K562 (cell line): ENCODE results near the gene CPSF4. TPM values are rescaled to one million over a fixed set of nuclear protein-coding genes. Genes with fewer than 3 reads are reported as not detected.

Experiments
- EHMT2 ChIP-seq: fragments of 450-650 bp; IDR thresholded peaks from 2 replicates; pipeline ENCODE4 v1.6.1; 2018; ENCODE audit warnings: antibody characterized with exemption
- FOXM1 ChIP-seq, 2 experiments: fragments of 450-650 bp in 1 of 2; sonication (generic) in 1 of 2; formaldehyde crosslinking in 1 of 2; IDR thresholded peaks; 2 replicates each; pipeline versions ENCODE4 v1.6.1 to v1.9.0; 2017 to 2022; ENCODE audit warnings: low read depth in 2 of 2, mild to moderate bottlenecking in 2 of 2, missing genetic modification reagents in 1 of 2, moderate library complexity in 1 of 2
- NR2C1 ChIP-seq, 2 experiments: fragments of 450-650 bp; IDR thresholded peaks; 2 replicates each; pipeline ENCODE4 v1.6.1; 2017; ENCODE audit warnings: mild to moderate bottlenecking in 2 of 2, antibody characterized with exemption in 1 of 2, inconsistent platforms in 1 of 2, missing compliant biosample characterization in 1 of 2, missing genetic modification characterization in 1 of 2
- PML ChIP-seq: IDR thresholded peaks from 2 replicates; pipeline ENCODE4 v1.6.1; 2012; ENCODE audit warnings: low read length, inconsistent platforms
- SMARCA4 ChIP-seq: fragments of 450-650 bp; IDR thresholded peaks from 2 replicates; pipeline ENCODE4 v1.6.1; 2016
- SMARCA5 ChIP-seq: fragments of 450-650 bp; IDR thresholded peaks from 2 replicates; pipeline ENCODE4 v1.6.1; 2016
- SRF ChIP-seq, 2 experiments: fragments of 250-450, 450-650 bp in 1 of 2; sonication (Bioruptor Pico) in 1 of 2; sonication (generic) in 1 of 2; formaldehyde crosslinking; IDR thresholded peaks; 2 replicates each; pipeline versions ENCODE4 v1.5.0 to v1.5.1; 2020 to 2022; ENCODE audit warnings: mild to moderate bottlenecking in 1 of 2, missing genetic modification reagents in 1 of 2
- ZBTB1 ChIP-seq: sonication (generic); formaldehyde crosslinking; IDR thresholded peaks from 2 replicates; pipeline ENCODE4 v1.8.1; 2023; ENCODE audit warnings: missing genetic modification reagents, low read depth, mild to moderate bottlenecking, borderline replicate concordance
- ZFP36 ChIP-seq: fragments of 150-350 bp; IDR thresholded peaks from 2 replicates; pipeline ENCODE4 v1.6.1; 2018; ENCODE audit warnings: low read length, low read depth; ENCODE audit not compliant: partially characterized antibody
- ZNF408 ChIP-seq: fragments of 250-450 bp; sonication (Bioruptor Pico); IDR thresholded peaks from 2 replicates; pipeline ENCODE4 v1.4.0; 2020; ENCODE audit warnings: low read depth, mild to moderate bottlenecking, moderate library complexity
- polyA plus RNA-seq, 8 experiments: library from polyadenylated mRNA; depleted of rRNA in 4 of 8; stranded (reverse) in 5 of 8; unstranded in 3 of 8; fragments of >200 nt; fragmentation: Nextera tagmentation in 2 of 8; fragmentation: Illumina TruSeq in 1 of 8; extraction: Ambion mirVana in 2 of 8; extraction: Trizol in 1 of 8; gene quantifications; 2 replicates each; pipeline versions ENCODE4 v1.2.1 to v1.2.3, GENCODE V29; 2011 to 2014; ENCODE audit warnings: inconsistent platforms in 1 of 8, missing spikeins in 1 of 8
- total RNA-seq, 7 experiments: library from RNA; depleted of rRNA in 6 of 7; stranded (reverse); fragments of >200 nt in 6 of 7; fragmentation: Illumina TruSeq in 2 of 7; extraction: Trizol in 2 of 7; gene quantifications; 2 replicates each; pipeline versions ENCODE4 v1.2.1 to v1.2.3, GENCODE V29; 2011 to 2021; ENCODE audit warnings: low replicate concordance in 1 of 7
- TF ChIP-seq, protein P1 (sequence below): fragments of 450-650 bp; formaldehyde crosslinking; IDR thresholded peaks from 2 replicates; pipeline ENCODE4 v1.4.0; 2020; ENCODE audit warnings: mild to moderate bottlenecking, mixed read lengths
- TF ChIP-seq, protein P2 (sequence below): fragments of 450-650 bp; IDR thresholded peaks from 2 replicates; pipeline ENCODE4 v1.6.1; 2016; ENCODE audit warnings: mild to moderate bottlenecking, moderate library complexity
- TF ChIP-seq, protein P3 (sequence below): sonication (generic); formaldehyde crosslinking; IDR thresholded peaks from 2 replicates; pipeline ENCODE4 v1.8.0; 2022; ENCODE audit warnings: mild to moderate bottlenecking, missing genetic modification reagents, borderline replicate concordance

CPSF4 gene
- total and polyA plus RNA-seq, 9 of the 15 experiments (the other 6 are each of a cell fraction or from before 2014, with no cell fraction given) = 16.9 to 118 (median 71.7) TPM

GRCh38 chr7:99500637-99501009 is 61.9 kb downstream of the CPSF4 start (continued):
- TF ChIP-seq, protein P1, sequence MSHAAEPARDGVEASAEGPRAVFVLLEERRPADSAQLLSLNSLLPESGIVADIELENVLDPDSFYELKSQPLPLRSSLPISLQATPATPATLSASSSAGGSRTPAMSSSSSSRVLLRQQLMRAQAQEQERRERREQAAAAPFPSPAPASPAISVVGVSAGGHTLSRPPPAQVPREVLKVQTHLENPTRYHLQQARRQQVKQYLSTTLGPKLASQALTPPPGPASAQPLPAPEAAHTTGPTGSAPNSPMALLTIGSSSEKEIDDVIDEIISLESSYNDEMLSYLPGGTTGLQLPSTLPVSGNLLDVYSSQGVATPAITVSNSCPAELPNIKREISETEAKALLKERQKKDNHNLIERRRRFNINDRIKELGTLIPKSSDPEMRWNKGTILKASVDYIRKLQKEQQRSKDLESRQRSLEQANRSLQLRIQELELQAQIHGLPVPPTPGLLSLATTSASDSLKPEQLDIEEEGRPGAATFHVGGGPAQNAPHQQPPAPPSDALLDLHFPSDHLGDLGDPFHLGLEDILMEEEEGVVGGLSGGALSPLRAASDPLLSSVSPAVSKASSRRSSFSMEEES = peak; percentile 10; the same call in 1 of the 2 replicates
- TF ChIP-seq ZFP36 (no peak), FOXM1 (IDR thresholded peaks at IDR 0.05; ENCODE audit: low read depth) (no peak), FOXM1 (CRISPR knock-in tag; IDR thresholded peaks at IDR 0.05; ENCODE audit: low read depth) (no peak), PML (no peak), SMARCA4 (no peak), NR2C1 (IDR thresholded peaks at IDR 0.05) (no peak), NR2C1 (tag; IDR thresholded peaks at IDR 0.05) (no peak), ZNF408 (CRISPR knock-in tag) (no peak), SRF (CRISPR knock-in tag; IDR thresholded peaks at IDR 0.05) (no peak), ZBTB1 (0 out of 2 replicates have a peak, but pooled peaks have one; percentile 2), SMARCA5 (0 out of 2 replicates have a peak, but pooled peaks have one; percentile 27), EHMT2 (no peak)
- TF ChIP-seq, protein P2, sequence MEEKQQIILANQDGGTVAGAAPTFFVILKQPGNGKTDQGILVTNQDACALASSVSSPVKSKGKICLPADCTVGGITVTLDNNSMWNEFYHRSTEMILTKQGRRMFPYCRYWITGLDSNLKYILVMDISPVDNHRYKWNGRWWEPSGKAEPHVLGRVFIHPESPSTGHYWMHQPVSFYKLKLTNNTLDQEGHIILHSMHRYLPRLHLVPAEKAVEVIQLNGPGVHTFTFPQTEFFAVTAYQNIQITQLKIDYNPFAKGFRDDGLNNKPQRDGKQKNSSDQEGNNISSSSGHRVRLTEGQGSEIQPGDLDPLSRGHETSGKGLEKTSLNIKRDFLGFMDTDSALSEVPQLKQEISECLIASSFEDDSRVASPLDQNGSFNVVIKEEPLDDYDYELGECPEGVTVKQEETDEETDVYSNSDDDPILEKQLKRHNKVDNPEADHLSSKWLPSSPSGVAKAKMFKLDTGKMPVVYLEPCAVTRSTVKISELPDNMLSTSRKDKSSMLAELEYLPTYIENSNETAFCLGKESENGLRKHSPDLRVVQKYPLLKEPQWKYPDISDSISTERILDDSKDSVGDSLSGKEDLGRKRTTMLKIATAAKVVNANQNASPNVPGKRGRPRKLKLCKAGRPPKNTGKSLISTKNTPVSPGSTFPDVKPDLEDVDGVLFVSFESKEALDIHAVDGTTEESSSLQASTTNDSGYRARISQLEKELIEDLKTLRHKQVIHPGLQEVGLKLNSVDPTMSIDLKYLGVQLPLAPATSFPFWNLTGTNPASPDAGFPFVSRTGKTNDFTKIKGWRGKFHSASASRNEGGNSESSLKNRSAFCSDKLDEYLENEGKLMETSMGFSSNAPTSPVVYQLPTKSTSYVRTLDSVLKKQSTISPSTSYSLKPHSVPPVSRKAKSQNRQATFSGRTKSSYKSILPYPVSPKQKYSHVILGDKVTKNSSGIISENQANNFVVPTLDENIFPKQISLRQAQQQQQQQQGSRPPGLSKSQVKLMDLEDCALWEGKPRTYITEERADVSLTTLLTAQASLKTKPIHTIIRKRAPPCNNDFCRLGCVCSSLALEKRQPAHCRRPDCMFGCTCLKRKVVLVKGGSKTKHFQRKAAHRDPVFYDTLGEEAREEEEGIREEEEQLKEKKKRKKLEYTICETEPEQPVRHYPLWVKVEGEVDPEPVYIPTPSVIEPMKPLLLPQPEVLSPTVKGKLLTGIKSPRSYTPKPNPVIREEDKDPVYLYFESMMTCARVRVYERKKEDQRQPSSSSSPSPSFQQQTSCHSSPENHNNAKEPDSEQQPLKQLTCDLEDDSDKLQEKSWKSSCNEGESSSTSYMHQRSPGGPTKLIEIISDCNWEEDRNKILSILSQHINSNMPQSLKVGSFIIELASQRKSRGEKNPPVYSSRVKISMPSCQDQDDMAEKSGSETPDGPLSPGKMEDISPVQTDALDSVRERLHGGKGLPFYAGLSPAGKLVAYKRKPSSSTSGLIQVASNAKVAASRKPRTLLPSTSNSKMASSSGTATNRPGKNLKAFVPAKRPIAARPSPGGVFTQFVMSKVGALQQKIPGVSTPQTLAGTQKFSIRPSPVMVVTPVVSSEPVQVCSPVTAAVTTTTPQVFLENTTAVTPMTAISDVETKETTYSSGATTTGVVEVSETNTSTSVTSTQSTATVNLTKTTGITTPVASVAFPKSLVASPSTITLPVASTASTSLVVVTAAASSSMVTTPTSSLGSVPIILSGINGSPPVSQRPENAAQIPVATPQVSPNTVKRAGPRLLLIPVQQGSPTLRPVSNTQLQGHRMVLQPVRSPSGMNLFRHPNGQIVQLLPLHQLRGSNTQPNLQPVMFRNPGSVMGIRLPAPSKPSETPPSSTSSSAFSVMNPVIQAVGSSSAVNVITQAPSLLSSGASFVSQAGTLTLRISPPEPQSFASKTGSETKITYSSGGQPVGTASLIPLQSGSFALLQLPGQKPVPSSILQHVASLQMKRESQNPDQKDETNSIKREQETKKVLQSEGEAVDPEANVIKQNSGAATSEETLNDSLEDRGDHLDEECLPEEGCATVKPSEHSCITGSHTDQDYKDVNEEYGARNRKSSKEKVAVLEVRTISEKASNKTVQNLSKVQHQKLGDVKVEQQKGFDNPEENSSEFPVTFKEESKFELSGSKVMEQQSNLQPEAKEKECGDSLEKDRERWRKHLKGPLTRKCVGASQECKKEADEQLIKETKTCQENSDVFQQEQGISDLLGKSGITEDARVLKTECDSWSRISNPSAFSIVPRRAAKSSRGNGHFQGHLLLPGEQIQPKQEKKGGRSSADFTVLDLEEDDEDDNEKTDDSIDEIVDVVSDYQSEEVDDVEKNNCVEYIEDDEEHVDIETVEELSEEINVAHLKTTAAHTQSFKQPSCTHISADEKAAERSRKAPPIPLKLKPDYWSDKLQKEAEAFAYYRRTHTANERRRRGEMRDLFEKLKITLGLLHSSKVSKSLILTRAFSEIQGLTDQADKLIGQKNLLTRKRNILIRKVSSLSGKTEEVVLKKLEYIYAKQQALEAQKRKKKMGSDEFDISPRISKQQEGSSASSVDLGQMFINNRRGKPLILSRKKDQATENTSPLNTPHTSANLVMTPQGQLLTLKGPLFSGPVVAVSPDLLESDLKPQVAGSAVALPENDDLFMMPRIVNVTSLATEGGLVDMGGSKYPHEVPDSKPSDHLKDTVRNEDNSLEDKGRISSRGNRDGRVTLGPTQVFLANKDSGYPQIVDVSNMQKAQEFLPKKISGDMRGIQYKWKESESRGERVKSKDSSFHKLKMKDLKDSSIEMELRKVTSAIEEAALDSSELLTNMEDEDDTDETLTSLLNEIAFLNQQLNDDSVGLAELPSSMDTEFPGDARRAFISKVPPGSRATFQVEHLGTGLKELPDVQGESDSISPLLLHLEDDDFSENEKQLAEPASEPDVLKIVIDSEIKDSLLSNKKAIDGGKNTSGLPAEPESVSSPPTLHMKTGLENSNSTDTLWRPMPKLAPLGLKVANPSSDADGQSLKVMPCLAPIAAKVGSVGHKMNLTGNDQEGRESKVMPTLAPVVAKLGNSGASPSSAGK = no peak
- TF ChIP-seq, protein P3, sequence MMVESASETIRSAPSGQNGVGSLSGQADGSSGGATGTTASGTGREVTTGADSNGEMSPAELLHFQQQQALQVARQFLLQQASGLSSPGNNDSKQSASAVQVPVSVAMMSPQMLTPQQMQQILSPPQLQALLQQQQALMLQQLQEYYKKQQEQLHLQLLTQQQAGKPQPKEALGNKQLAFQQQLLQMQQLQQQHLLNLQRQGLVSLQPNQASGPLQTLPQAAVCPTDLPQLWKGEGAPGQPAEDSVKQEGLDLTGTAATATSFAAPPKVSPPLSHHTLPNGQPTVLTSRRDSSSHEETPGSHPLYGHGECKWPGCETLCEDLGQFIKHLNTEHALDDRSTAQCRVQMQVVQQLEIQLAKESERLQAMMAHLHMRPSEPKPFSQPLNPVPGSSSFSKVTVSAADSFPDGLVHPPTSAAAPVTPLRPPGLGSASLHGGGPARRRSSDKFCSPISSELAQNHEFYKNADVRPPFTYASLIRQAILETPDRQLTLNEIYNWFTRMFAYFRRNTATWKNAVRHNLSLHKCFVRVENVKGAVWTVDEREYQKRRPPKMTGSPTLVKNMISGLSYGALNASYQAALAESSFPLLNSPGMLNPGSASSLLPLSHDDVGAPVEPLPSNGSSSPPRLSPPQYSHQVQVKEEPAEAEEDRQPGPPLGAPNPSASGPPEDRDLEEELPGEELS = no peak
